Neural cell (in vitro differentiated cells): ENCODE data around the gene ZNF385C.

Source experiments
- EP300 ChIP-seq: fragments of 450-650 bp; conservative IDR thresholded peaks from 2 replicates; pipeline ENCODE4 v1.6.1; 2014; ENCODE audit warnings: antibody characterized with exemption, mild to moderate bottlenecking, moderate library complexity; ENCODE audit not compliant: poor library complexity, severe bottlenecking
- TF ChIP-seq, protein P1 (sequence below): fragments of 450-650 bp; IDR thresholded peaks from 2 replicates; pipeline ENCODE4 v1.5.1; 2014; ENCODE audit warnings: antibody characterized with exemption, mild to moderate bottlenecking, moderate library complexity; ENCODE audit not compliant: poor library complexity, severe bottlenecking
- TF ChIP-seq, protein P2 (sequence below): IDR thresholded peaks from 2 replicates; pipeline ENCODE4 v1.6.1; 2012; ENCODE audit warnings: borderline replicate concordance

DNA sequence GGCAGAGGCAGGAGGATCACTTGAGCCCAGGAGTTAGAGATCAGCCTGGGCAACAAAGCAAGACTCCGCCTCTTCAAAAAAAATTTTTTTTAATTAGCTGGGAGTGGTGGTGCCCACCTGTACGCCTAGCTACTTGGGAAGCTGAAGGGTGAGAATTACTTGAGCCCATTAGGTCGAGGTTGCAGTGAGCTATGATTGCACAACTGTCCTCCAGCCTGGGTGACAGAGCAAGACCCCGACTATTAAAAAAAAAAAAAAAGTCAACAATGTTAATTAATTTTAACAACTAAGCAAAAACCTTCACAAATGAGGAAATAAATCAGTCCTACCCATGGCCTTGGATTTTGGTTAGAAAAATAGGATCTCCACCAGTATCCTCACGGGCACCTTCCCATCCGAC is 8.9 kb upstream of the ZNF385C start:
- TF ChIP-seq, protein P1, sequence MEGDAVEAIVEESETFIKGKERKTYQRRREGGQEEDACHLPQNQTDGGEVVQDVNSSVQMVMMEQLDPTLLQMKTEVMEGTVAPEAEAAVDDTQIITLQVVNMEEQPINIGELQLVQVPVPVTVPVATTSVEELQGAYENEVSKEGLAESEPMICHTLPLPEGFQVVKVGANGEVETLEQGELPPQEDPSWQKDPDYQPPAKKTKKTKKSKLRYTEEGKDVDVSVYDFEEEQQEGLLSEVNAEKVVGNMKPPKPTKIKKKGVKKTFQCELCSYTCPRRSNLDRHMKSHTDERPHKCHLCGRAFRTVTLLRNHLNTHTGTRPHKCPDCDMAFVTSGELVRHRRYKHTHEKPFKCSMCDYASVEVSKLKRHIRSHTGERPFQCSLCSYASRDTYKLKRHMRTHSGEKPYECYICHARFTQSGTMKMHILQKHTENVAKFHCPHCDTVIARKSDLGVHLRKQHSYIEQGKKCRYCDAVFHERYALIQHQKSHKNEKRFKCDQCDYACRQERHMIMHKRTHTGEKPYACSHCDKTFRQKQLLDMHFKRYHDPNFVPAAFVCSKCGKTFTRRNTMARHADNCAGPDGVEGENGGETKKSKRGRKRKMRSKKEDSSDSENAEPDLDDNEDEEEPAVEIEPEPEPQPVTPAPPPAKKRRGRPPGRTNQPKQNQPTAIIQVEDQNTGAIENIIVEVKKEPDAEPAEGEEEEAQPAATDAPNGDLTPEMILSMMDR, result no peak
- TF ChIP-seq, protein P2, sequence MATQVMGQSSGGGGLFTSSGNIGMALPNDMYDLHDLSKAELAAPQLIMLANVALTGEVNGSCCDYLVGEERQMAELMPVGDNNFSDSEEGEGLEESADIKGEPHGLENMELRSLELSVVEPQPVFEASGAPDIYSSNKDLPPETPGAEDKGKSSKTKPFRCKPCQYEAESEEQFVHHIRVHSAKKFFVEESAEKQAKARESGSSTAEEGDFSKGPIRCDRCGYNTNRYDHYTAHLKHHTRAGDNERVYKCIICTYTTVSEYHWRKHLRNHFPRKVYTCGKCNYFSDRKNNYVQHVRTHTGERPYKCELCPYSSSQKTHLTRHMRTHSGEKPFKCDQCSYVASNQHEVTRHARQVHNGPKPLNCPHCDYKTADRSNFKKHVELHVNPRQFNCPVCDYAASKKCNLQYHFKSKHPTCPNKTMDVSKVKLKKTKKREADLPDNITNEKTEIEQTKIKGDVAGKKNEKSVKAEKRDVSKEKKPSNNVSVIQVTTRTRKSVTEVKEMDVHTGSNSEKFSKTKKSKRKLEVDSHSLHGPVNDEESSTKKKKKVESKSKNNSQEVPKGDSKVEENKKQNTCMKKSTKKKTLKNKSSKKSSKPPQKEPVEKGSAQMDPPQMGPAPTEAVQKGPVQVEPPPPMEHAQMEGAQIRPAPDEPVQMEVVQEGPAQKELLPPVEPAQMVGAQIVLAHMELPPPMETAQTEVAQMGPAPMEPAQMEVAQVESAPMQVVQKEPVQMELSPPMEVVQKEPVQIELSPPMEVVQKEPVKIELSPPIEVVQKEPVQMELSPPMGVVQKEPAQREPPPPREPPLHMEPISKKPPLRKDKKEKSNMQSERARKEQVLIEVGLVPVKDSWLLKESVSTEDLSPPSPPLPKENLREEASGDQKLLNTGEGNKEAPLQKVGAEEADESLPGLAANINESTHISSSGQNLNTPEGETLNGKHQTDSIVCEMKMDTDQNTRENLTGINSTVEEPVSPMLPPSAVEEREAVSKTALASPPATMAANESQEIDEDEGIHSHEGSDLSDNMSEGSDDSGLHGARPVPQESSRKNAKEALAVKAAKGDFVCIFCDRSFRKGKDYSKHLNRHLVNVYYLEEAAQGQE, result no peak
- TF ChIP-seq EP300, result no peak
